Uterus (tissue), 2 donors: ENCODE data around the gene PDLIM5.

Experiments
- POLR2A ChIP-seq, 2 donors: fragments of 450-650 bp; IDR thresholded peaks; one replicate each; pipeline ENCODE4 v1.6.1; 2016; ENCODE audit warnings: antibody characterized with exemption in 2 of 2, mild to moderate bottlenecking in 1 of 2, moderate library complexity in 1 of 2
- TF ChIP-seq, protein P1 (sequence below), 4 experiments: fragments of 200-600 bp in 2 of 4; fragments of 450-650 bp in 2 of 4; sonication (generic) in 2 of 4; IDR thresholded peaks; one replicate each; pipeline ENCODE4 v1.5.1; 2016 to 2019; ENCODE audit warnings: antibody characterized with exemption in 4 of 4, mild to moderate bottlenecking in 2 of 4, moderate library complexity in 1 of 4

DNA sequence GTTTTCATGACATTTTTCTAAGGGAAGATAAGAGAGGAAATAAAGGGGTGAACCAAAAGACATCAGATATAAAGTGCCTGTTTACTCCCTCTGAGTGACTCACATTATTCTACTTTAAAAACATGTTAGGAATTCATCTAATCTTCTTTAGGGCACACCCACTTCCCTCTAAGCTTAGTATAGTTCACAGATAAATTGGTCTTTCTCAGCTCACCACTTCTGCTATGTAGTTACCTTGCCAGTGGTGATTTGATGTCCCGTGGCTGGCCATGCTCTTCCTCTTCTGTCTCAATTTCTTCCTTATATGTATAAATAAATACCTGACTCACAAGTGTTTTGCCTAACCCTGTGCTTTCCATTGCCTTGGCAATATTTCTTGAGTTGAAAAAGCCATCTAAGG lies 96.8 kb downstream of the PDLIM5 start:
- TF ChIP-seq, protein P1, sequence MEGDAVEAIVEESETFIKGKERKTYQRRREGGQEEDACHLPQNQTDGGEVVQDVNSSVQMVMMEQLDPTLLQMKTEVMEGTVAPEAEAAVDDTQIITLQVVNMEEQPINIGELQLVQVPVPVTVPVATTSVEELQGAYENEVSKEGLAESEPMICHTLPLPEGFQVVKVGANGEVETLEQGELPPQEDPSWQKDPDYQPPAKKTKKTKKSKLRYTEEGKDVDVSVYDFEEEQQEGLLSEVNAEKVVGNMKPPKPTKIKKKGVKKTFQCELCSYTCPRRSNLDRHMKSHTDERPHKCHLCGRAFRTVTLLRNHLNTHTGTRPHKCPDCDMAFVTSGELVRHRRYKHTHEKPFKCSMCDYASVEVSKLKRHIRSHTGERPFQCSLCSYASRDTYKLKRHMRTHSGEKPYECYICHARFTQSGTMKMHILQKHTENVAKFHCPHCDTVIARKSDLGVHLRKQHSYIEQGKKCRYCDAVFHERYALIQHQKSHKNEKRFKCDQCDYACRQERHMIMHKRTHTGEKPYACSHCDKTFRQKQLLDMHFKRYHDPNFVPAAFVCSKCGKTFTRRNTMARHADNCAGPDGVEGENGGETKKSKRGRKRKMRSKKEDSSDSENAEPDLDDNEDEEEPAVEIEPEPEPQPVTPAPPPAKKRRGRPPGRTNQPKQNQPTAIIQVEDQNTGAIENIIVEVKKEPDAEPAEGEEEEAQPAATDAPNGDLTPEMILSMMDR (IDR thresholded peaks at IDR 0.05), result no peak
- no peak for TF ChIP-seq POLR2A (IDR thresholded peaks at IDR 0.05)
